Measurements from ENCODE around the gene DYNLT2B.
"Not testable (repeated sequence)": the region's sequence is repeated elsewhere in the genome, so short reads cannot be mapped to it uniquely, and the experiment has no call there.

DYNLT2B gene

GRCh38 chr3:196323016-196323415, 5.0 kb upstream of the DYNLT2B start:
- DNase-seq (ENCODE audit: low read depth in 1 of 2, low spot score in 1 of 2) = no peak
- H3K4me3 ChIP-seq (replicated peaks; ENCODE audit: insufficient read depth, low read length) = no peak overlapping the region
- H3K27ac ChIP-seq (replicated peaks) = no peak overlapping the region
- TF ChIP-seq SPI1 (IDR thresholded peaks at IDR 0.05; ENCODE audit: borderline replicate concordance, low read depth) (no peak), REST (IDR thresholded peaks at IDR 0.05; ENCODE audit: insufficient replicate concordance, low read depth) (no peak), CTCF (IDR thresholded peaks at IDR 0.05; ENCODE audit: insufficient read depth, low read length) (no peak), GABPA (IDR thresholded peaks at IDR 0.05; ENCODE audit: low read depth) (no peak), POLR2AphosphoS5 (IDR thresholded peaks at IDR 0.05; ENCODE audit: low read depth) (no peak)
- H3K27me3 ChIP-seq (ENCODE audit: insufficient read depth, poor library complexity, severe bottlenecking) = no peaks in the 10 kb centered on the region

GRCh38 chr3:196321162-196321561, 3.1 kb upstream of the DYNLT2B start:
- Histone ChIP-seq H3K27me3 (ENCODE audit: insufficient read depth, poor library complexity, severe bottlenecking) (no peaks in the 10 kb centered on the region), H3K4me3 (replicated peaks; ENCODE audit: insufficient read depth, low read length) (no peak overlapping the region), H3K27ac (replicated peaks) (peak overlapping the region; percentile 16; the same call in 1 of the 2 replicates)
- TF ChIP-seq POLR2AphosphoS5 (IDR thresholded peaks at IDR 0.05; ENCODE audit: low read depth) = no peak
- TF ChIP-seq REST (IDR thresholded peaks at IDR 0.05; ENCODE audit: insufficient replicate concordance, low read depth) = no peak
- peak; percentile 59; the same call in 1 of the 2 replicates for TF ChIP-seq SPI1 (IDR thresholded peaks at IDR 0.05; ENCODE audit: borderline replicate concordance, low read depth)
- peak; percentile 17; the same call in 1 of the 2 replicates for TF ChIP-seq GABPA (IDR thresholded peaks at IDR 0.05; ENCODE audit: low read depth)
- DNase-seq (ENCODE audit: low read depth in 1 of 2, low spot score in 1 of 2) = peak; percentile 39 to 85

GRCh38 chr3:196320137-196320536, 2.1 kb upstream of the DYNLT2B start:
- H3K4me3 ChIP-seq (replicated peaks; ENCODE audit: insufficient read depth, low read length) = no peak overlapping the region
- no peaks in the 10 kb centered on the region for H3K27me3 ChIP-seq (ENCODE audit: insufficient read depth, poor library complexity, severe bottlenecking)
- no peak for TF ChIP-seq REST (IDR thresholded peaks at IDR 0.05; ENCODE audit: insufficient replicate concordance, low read depth)
- TF ChIP-seq POLR2AphosphoS5 (IDR thresholded peaks at IDR 0.05; ENCODE audit: low read depth) = no peak
- no peak for TF ChIP-seq GABPA (IDR thresholded peaks at IDR 0.05; ENCODE audit: low read depth)
- no peak for TF ChIP-seq CTCF (IDR thresholded peaks at IDR 0.05; ENCODE audit: insufficient read depth, low read length)
- TF ChIP-seq SPI1 (IDR thresholded peaks at IDR 0.05; ENCODE audit: borderline replicate concordance, low read depth) = no peak
- DNase-seq (ENCODE audit: low read depth in 1 of 2, low spot score in 1 of 2) = no peak
- H3K27ac ChIP-seq (replicated peaks) = no peak overlapping the region

- Histone ChIP-seq H3K4me3 (replicated peaks; ENCODE audit: insufficient read depth, low read length) (peak overlapping the region; percentile 85), H3K27ac (replicated peaks) (peak overlapping the region; percentile 90)
- H3K27me3 ChIP-seq (ENCODE audit: insufficient read depth, poor library complexity, severe bottlenecking); DNase-seq (ENCODE audit: low read depth in 1 of 2, low spot score in 1 of 2): not testable (repeated sequence)
These were observed 997 bp downstream of the DYNLT2B start for GRCh38 chr3:196316799-196317686.
